Endodermal cell (in vitro differentiated cells): ENCODE results near the gene LRRFIP1. TPM values are rescaled to one million over a fixed set of nuclear protein-coding genes. Genes with fewer than 3 reads are reported as not detected.
A peak's percentile ranks its signal among the peaks of the same experiment; 100 is the strongest.

ENCODE experiments used
- DNase-seq: peaks from one replicate; pipeline ENCODE4 v3.0.0-alpha.2; 2017
- H3K27ac ChIP-seq: 2 replicates; pipeline ENCODE4 v1.5.1; 2013; ENCODE audit warnings: mild to moderate bottlenecking, low read depth, low read length, moderate library complexity
- H3K27me3 ChIP-seq: 2 replicates; pipeline ENCODE4 v1.6.1; 2013; ENCODE audit warnings: mild to moderate bottlenecking, low read length, moderate library complexity; ENCODE audit not compliant: insufficient read depth, control insufficient read depth, poor library complexity, severe bottlenecking
- H3K36me3 ChIP-seq: 2 replicates; pipeline ENCODE4 v1.7.0; 2013; ENCODE audit warnings: mild to moderate bottlenecking, low read length, moderate library complexity; ENCODE audit not compliant: control insufficient read depth, insufficient read depth
- H3K4me1 ChIP-seq: one replicate; pipeline ENCODE4 v1.7.0; 2013; ENCODE audit warnings: low read length; ENCODE audit not compliant: control insufficient read depth, insufficient read depth
- H3K4me3 ChIP-seq: 2 replicates; pipeline ENCODE4 v1.5.1; 2013; ENCODE audit warnings: mild to moderate bottlenecking, low read length, moderate library complexity
- H3K9ac ChIP-seq: 2 replicates; pipeline ENCODE4 v1.6.1; 2013; ENCODE audit warnings: mild to moderate bottlenecking, low read length, moderate library complexity; ENCODE audit not compliant: poor library complexity, severe bottlenecking; ENCODE audit errors: extremely low read depth
- H3K9me3 ChIP-seq: 2 replicates; pipeline ENCODE4 v1.6.1; 2013; ENCODE audit warnings: mild to moderate bottlenecking, low read length, moderate library complexity; ENCODE audit not compliant: control insufficient read depth
- H3K27ac Mint-ChIP-seq: 2 replicates; pipeline ENCODE4 v1.8.0; 2020; ENCODE audit warnings: mixed read lengths
- H3K27me3 Mint-ChIP-seq: 2 replicates; pipeline ENCODE4 v1.8.0; 2021; ENCODE audit warnings: mild to moderate bottlenecking, mixed read lengths; ENCODE audit not compliant: insufficient read depth
- H3K36me3 Mint-ChIP-seq: 2 replicates; pipeline ENCODE4 v1.8.0; 2020; ENCODE audit warnings: low read depth, mixed read lengths
- H3K4me1 Mint-ChIP-seq: 2 replicates; pipeline ENCODE4 v1.8.0; 2020; ENCODE audit warnings: mixed read lengths
- H3K4me3 Mint-ChIP-seq: 2 replicates; pipeline ENCODE4 v1.8.0; 2020; ENCODE audit warnings: mild to moderate bottlenecking, moderate library complexity, mixed read lengths
- H3K9me3 Mint-ChIP-seq: 2 replicates; pipeline ENCODE4 v1.8.0; 2020; ENCODE audit warnings: mild to moderate bottlenecking, mixed read lengths
- WGBS, 2 experiments: methylation state at CpG; one replicate each; pipeline versions ENCODE4 v1.1.5 to v1.1.7; 2013; ENCODE audit warnings: missing lambda C conversion rate in 2 of 2, mixed read lengths in 1 of 2; ENCODE audit not compliant: insufficient coverage in 1 of 2, insufficient read length in 1 of 2; 5-methylcytosine and 5-hydroxymethylcytosine counted together
- total RNA-seq, 2 donors: library from RNA; stranded (reverse); fragmentation: NEBNext Ultra II Directional in 1 of 2; extraction: Animal tissue kit (Norgen Biotek cat#: 25700) in 1 of 2; gene quantifications; 2 replicates in 1 of 2; 3 replicates in 1 of 2; pipeline ENCODE4 v1.2.1, GENCODE V29; 2021
- TF ChIP-seq, protein P1 (sequence below): fragments of 200-600 bp; sonication (generic); conservative IDR thresholded peaks from 2 replicates; pipeline ENCODE4 v1.5.0; 2021; ENCODE audit warnings: antibody characterized with exemption, mild to moderate bottlenecking

The LRRFIP1 gene
- total RNA-seq, 2 donors from 2014 or later, result 102 to 132 TPM

DNA sequence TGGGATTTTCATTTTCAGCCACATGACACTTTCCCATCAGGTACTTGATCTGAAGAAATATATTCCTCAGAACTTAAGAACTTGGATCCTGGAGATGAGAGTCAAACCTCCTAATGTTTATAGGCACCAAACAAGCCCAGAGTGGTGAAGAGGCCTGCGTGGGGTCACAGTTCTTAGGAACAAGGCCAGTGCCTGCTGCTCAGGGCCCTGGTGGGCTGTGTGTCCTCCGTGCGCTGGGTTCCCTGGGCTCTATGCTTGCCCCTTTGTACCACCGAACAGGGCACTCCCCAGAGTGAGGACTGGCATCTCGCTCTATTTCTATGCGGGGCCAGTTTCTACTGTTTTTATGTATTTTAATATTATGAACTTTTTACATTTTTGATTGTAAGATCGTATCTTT lies 95.2 kb downstream of the LRRFIP1 start:
- WGBS, 2 experiments, result 92% methylated on average over 7 of the region's 7 CpGs; no CpG with 5 or more reads in 1 of the 2 experiments
- no peak overlapping the region for H3K9ac ChIP-seq

DNA sequence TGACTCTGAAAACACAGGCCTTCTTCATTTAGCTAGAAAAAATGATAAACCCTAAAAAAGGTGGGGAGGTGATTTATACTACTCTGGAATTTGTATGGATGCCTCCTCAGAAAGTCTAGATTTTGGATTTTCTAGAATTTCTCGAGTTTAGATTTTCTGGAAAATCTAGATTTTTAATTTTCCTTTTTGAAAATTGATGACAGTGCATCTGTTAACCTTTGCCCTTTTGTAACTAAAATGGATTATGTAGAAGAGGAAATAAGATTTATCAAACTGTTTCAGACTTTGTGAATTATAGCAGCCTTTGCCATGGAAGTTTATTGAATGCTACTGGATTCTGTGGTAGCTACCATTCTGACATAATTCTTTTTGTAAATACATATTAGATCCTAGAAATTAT lies 95.6 kb downstream of the LRRFIP1 start:
- TF ChIP-seq, protein P1, sequence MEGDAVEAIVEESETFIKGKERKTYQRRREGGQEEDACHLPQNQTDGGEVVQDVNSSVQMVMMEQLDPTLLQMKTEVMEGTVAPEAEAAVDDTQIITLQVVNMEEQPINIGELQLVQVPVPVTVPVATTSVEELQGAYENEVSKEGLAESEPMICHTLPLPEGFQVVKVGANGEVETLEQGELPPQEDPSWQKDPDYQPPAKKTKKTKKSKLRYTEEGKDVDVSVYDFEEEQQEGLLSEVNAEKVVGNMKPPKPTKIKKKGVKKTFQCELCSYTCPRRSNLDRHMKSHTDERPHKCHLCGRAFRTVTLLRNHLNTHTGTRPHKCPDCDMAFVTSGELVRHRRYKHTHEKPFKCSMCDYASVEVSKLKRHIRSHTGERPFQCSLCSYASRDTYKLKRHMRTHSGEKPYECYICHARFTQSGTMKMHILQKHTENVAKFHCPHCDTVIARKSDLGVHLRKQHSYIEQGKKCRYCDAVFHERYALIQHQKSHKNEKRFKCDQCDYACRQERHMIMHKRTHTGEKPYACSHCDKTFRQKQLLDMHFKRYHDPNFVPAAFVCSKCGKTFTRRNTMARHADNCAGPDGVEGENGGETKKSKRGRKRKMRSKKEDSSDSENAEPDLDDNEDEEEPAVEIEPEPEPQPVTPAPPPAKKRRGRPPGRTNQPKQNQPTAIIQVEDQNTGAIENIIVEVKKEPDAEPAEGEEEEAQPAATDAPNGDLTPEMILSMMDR, result no peak
- no peaks in the 10 kb centered on the region for H3K9me3 Mint-ChIP-seq
- H3K9me3 ChIP-seq, result no peaks in the 10 kb centered on the region
- H3K36me3 ChIP-seq, result peaks cover 82% of the 10 kb centered on the region
- no peak overlapping the region for H3K9ac ChIP-seq
- DNase-seq, result no peak
- H3K27me3 ChIP-seq, result no peaks in the 10 kb centered on the region
- H3K4me1 ChIP-seq, result no peaks in the 10 kb centered on the region
- no peak overlapping the region for H3K4me3 ChIP-seq
- H3K4me1 Mint-ChIP-seq, result peaks cover 4% of the 10 kb centered on the region
- no peak overlapping the region for H3K4me3 Mint-ChIP-seq
- H3K27ac ChIP-seq, result no peak overlapping the region
- peaks cover 20% of the 10 kb centered on the region for H3K36me3 Mint-ChIP-seq
- WGBS, 2 experiments, result 75 to 80% methylated on average over 1 of the region's 1 CpG
- H3K27me3 Mint-ChIP-seq, result no peaks in the 10 kb centered on the region
- H3K27ac Mint-ChIP-seq, result no peak overlapping the region

More for the DNA sequence above, 95.2 kb downstream of the LRRFIP1 start:
- H3K27ac ChIP-seq, result no peak overlapping the region
- H3K4me3 ChIP-seq, result no peak overlapping the region
- Mint-ChIP-seq H3K27me3 (no peaks in the 10 kb centered on the region), H3K36me3 (peaks cover 22% of the 10 kb centered on the region), H3K4me3 (no peak overlapping the region), H3K9me3 (no peaks in the 10 kb centered on the region), H3K4me1 (peaks cover 4% of the 10 kb centered on the region), H3K27ac (no peak overlapping the region)
- no peaks in the 10 kb centered on the region for H3K4me1 ChIP-seq
- DNase-seq, result no peak
- H3K9me3 ChIP-seq, result no peaks in the 10 kb centered on the region
- TF ChIP-seq, protein P1, result no peak
- no peaks in the 10 kb centered on the region for H3K27me3 ChIP-seq
- peaks cover 82% of the 10 kb centered on the region for H3K36me3 ChIP-seq

DNA sequence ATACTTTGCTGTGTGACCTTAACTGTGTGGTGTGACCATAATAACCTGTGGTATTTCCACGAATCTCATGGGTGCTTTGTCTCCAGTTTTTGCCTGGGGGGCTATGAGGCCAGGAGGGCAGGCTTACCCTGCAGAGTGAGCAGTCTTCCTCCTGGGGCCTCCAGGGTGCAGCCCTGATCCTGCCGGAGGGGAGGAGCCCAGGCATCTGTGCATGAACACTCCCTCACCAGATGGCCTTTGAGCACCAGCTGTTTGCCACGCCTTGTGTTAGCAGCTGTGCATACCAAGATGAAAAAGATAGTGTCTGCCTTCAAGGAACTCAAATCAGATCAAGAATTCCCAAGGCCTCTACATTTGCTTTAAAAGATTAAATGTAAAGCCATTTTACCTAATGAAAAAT lies 96.2 kb downstream of the LRRFIP1 start:
- no peaks in the 10 kb centered on the region for H3K9me3 Mint-ChIP-seq
- H3K9ac ChIP-seq, result no peak overlapping the region
- H3K27ac ChIP-seq, result no peak overlapping the region
- WGBS, 2 experiments, result 56 to 75% methylated on average over 1 to 3 of the region's 3 CpGs
- H3K4me1 Mint-ChIP-seq, result peaks cover 4% of the 10 kb centered on the region
- no peak overlapping the region for H3K4me3 Mint-ChIP-seq
- no peaks in the 10 kb centered on the region for H3K4me1 ChIP-seq
- H3K9me3 ChIP-seq, result no peaks in the 10 kb centered on the region
- peaks cover 80% of the 10 kb centered on the region for H3K36me3 ChIP-seq
- H3K36me3 Mint-ChIP-seq, result peaks cover 17% of the 10 kb centered on the region
- H3K4me3 ChIP-seq, result no peak overlapping the region
- DNase-seq, result peak; percentile 73
- H3K27me3 Mint-ChIP-seq, result no peaks in the 10 kb centered on the region
- TF ChIP-seq, protein P1, result no peak
- no peaks in the 10 kb centered on the region for H3K27me3 ChIP-seq
- no peak overlapping the region for H3K27ac Mint-ChIP-seq
